C1 segment of cervical spinal cord (tissue), 14 donors: ENCODE measurements around the gene KCNQ1OT1.

ENCODE experiments used
- DNase-seq, 14 donors: peaks; one replicate each; lab custom pipeline; 2025; lab: John Stamatoyannopoulos, UW

KCNQ1OT1 gene

DNA sequence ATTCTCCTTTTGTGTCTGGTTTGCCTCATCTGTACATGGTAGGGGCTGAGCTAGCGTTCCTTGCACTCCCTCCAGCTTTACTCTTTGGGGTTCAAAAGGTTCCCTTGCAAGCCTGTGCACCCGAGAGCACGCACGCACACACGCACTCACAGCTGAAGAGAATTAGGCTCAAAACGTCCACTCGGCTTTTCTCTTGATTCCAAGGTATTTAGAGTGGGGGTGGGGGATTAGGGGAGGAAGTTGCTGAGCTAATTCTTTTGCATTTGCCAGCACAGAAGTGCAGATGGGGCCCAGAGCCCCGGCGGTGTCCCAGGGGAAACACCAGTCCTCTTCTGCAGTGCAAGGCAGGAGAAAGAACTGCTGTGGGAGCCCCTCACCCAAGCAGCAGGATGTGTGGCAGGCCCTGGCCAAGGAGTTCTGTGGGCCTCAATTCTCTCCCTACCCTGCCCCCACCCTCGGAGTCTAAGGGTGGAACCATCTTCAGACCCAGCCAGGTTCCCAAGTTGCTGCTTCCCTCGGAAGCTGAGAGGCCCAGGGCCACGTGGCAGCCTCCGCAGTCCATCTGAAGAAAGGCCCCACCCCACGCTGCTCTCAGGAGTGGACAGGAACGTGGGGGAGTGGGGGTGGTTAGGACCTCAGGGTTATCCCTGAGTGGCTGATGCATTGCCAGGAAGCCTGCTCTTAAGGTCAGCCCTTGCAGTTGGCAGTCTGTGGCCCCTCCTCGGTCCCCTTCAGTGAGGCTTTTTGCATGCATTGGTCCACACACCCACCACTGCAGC lies 3.8 kb upstream of the KCNQ1OT1 start:
- DNase-seq, result no peak

GRCh38 chr11:2702771-2703362 lies 3.1 kb upstream of the KCNQ1OT1 start:
- peak in 2 of 14 donors; percentile 14 to 16 for DNase-seq

DNA sequence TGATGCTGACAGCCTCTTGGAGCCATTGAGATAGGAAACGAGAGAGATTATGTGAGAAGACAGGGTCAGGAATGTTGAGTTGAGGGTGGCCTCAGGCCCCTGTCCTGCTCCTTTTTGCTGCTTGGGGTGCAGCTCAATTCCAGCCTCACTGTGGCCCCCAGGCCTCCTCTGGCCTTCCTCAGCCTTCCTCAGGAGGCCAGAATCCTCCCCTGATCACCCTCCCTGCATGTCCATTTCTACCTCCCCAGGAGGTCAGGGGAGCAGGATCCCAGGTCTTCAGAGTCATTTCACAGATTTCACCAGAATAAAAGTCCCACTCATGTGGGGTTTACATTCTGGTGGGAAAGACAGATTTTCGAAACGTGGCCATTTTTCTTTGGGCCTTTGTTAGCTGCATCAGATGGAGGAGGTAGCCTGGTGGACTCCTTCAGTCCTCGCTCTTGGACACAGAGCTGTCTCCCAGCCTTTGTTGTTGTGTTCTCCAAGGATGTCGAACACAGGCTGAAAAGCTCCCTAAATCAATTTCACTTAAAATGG lies 2.2 kb upstream of the KCNQ1OT1 start:
- DNase-seq, result no peak

GRCh38 chr11:2701230-2701629 lies 1.4 kb upstream of the KCNQ1OT1 start:
- no peak for DNase-seq

DNA sequence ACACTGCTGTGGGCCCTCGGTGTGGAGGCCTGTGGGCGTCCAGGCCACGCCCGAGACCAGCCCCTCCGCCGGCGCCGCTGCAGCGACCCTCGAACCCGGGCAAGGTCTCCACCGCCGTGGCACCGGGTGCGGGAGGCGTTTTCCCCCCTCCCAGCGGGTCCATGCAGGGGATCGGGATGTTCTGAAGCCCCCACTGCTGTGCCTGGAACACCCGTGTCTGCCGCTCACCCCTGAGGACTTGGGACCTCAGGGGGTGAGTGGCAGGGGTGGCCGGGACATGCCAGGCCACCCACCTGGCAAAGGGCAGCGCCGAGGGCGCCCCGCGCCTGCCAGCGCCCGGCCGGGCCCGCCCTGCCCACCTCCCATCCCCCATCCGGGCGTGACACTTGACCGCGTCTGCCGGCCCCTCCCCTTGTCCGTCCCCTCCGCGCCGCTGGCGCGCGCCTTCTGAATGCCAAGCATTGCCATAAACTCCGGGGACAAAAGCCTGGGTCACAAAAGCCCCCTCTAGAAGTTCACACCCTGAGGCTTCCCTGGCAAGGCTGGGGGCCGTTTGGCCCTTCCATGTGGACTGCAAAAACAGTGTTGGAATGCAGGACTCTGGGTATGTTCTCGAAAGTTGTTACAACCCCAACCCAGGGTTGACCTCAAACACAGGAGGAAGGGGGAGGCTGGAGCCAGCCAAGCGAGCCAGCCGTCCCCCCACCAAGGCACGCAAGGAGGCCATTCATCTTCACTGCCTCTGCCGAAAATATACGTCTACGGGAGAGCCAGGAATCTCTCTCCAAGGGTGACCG lies 819 bp upstream of the KCNQ1OT1 start:
- peak in 9 of 14 donors; percentile 8 to 51 (median 37) for DNase-seq

DNA sequence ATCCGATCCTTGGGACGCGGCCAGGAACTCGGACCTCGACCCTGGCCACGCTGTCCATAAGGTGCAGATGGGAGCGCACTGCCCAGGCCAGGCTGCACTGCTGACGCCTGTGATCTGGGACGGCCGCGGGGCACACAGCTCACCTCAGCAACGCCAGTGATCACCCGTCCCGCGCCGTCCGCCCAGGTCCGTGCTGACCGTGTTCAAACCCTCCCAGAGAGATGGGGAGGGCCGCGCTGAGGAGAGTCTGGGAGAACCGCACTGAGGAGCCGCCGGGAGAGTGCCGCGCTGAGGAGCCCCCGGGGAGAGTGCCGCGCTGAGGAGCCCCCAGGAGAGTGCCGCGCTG lies 636 bp downstream of the KCNQ1OT1 start:
- DNase-seq, result no peak

DNA sequence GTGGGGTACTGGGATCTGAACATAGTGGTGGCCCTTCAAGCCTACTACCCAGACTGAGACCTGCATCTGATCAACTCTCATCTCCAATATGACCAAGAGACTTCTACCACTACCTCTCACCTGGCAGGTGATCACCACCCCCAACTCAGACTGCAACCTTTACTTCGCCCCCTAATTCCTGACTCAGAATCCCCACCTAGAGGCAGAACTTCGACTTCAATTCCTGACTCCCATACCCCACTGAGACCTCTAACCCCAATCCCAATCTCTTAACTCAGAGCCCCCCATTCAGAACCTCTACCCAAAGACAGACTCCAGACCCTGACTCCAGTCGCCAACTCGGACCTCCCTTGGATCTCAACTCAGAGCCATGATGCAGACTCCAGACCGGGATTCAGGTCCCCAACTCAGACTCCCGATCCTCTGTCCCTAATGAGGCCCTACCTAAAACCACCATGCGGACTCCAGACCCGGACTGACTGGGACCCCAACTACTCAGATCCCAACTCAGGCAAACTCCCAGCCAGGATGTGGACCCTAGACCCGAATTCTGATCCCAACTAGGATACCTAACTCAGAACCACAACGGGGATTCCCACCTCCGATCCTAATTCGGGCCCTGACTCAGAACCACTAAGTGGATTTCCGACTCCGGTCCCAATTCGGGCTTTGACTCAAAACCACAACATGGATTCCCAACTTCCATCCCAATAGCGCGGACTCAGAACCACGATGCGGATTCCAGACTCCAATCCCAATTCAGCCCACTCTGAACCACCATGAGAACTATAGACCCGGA lies 1.2 kb downstream of the KCNQ1OT1 start:
- no peak for DNase-seq

- DNase-seq, result no peak
Observed at GRCh38 chr11:2697866-2698265, 1.9 kb downstream of the KCNQ1OT1 start.

- no peak for DNase-seq
Observed at GRCh38 chr11:2696455-2696854, 3.3 kb downstream of the KCNQ1OT1 start.

GRCh38 chr11:2694995-2695939 lies 4.5 kb downstream of the KCNQ1OT1 start:
- DNase-seq, result no peak

DNA sequence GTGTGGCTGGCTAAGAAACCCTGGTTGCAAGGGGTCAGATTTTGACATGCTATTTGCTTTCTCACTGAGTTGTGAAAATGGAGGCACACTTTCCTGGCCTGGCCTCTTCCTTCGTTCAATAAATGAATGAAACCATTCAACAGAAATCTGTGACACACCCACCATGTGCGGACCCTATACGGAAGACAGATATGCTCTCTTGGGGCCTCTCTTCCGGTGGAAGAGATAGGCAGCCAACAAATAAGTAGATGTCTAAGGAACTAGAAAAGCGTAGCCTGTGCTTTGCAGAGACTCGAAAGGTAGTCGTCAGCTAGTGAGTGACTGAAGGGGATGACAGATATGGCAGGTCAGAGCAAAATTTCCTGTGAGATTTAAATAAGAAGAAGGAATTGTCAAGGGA lies 5.3 kb downstream of the KCNQ1OT1 start:
- DNase-seq, result no peak

DNA sequence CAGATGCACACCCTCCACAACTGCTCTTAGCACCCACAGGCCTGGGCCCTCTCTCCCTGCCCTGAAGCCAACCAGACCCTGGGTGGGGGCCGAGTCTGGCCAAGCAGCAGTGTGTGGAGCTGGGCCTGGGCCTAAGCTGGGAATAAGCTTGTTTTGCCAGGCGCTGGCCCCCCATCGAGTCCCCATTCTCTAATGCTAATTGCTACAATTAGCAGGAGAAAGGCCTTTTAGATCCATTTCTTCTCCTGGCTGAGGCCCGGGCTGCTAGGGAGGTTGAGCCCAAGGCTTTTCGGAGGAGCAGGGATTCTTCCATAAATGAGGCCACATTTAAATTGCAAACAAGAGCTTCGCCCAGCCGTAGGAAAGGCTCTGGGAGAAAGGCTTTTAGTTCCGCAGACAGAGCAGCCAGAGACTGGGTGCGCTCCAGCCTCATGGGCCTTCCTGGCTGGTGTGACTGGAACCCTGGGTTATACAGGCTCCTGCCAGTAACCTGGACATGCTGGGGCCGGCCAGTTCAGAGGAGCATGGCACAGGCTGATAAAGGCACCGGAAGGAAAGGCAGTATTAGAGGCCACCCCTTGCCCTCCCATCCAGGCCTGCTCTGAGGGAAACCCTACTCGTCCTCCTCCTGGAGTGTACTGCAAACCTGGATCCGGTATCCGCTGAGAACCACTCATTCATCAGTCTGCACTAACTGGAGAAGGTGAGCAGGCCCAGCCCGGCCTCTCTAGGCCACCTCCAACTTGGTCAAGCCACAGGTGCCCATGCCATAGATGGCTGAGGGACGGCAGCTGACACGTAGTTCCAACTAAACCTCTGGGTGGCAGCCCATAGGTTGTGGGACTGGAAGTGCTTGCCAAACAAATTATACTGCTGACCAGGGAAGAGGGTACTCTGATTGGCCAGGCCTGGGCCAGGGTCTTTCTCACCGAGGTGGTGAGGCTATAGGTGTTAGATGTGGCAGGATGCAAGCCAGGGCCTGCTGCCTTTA lies 6.2 kb downstream of the KCNQ1OT1 start:
- peak in 2 of 14 donors; percentile 13 to 29 for DNase-seq

GRCh38 chr11:2691991-2692875 lies 7.6 kb downstream of the KCNQ1OT1 start:
- DNase-seq, result no peak

DNA sequence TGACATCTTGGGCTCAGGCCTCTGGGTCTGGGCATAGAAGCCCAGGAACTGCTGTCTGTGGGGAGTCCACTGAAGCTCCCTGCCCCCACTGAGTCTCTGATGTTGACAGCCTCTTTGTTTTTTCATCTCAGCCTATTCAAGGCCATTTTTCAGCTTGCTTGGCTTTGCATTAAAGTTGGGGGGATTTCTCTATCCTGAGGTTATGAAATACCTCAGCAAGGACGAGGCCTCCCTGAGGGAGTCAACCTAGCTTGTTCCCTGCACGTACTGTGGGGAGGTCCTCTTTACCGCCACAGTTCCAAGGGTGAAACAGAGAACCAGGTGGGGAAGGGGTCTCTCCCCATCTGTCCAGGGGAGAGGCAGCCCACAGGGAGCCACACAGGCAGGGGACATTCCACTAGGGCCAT lies 8.4 kb downstream of the KCNQ1OT1 start:
- no peak for DNase-seq

DNA sequence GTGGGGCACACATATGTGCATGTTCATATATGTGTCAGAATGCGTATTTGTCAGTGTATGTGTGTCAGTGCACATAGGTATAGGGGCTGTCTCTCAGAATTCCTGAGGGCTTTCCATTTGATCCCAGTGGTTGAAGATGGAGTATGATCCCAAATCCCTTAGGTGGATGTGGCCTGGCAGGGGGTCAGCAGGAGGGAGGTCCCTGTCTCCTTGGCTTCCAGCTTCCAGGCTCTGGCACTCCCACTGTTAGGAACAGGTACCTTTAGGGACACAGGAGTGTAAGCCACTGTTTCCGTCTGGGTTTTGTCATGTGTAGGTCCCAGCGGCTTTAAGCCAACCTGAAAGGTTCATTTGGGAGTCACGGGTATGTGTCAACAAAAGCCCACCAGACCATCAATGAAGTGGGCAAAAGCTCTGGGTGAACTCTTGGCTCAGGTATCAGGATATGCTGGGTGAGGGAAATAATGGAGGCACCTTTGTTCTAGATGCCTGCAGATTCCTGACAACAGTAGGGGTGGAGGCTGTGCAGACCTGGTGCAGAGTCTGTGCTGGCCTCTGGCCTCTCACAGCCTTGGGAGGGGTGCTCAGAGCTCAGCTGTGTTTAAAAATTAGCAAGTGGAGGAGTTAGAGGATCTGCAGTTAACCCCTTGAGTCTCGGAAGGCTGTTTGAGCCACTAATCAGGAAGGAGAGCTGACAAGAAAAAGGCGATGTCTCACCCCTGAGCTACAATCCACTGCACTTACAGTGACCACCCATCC lies 9.0 kb downstream of the KCNQ1OT1 start:
- DNase-seq, result no peak

GRCh38 chr11:2689651-2690575 lies 9.9 kb downstream of the KCNQ1OT1 start:
- DNase-seq, result no peak
